Activated CD4-positive, CD25-positive, alpha-beta regulatory T cell treated with anti-CD3 and anti-CD28 coated beads, Interleukin-2, amount 50 U/mL, for 72 hours (primary cell): ENCODE measurements around the gene PHF12.

ENCODE experiments used
- DNase-seq: peaks from one replicate; pipeline ENCODE4 v3.0.0; 2021

PHF12 gene

GRCh38 chr17:28899212-28899815, 52.0 kb downstream of the PHF12 start:
- DNase-seq, result no peak

GRCh38 chr17:28898527-28898955, 52.8 kb downstream of the PHF12 start:
- no peak for DNase-seq

- DNase-seq, result no peak
Measured at GRCh38 chr17:28897769-28898526, 53.4 kb downstream of the PHF12 start.

- DNase-seq, result peak; percentile 65
Measured at GRCh38 chr17:28896884-28897768, 54.2 kb downstream of the PHF12 start, which contains the start of gene FLOT2. Gene FLOT2 (minus strand): TSS chr17:28897733. CDS start chr17:28897574, 159 bp downstream.

GRCh38 chr17:28896491-28896883, 54.8 kb downstream of the PHF12 start:
- no peak for DNase-seq

GRCh38 chr17:28895794-28896447, 55.4 kb downstream of the PHF12 start:
- no peak for DNase-seq

DNA sequence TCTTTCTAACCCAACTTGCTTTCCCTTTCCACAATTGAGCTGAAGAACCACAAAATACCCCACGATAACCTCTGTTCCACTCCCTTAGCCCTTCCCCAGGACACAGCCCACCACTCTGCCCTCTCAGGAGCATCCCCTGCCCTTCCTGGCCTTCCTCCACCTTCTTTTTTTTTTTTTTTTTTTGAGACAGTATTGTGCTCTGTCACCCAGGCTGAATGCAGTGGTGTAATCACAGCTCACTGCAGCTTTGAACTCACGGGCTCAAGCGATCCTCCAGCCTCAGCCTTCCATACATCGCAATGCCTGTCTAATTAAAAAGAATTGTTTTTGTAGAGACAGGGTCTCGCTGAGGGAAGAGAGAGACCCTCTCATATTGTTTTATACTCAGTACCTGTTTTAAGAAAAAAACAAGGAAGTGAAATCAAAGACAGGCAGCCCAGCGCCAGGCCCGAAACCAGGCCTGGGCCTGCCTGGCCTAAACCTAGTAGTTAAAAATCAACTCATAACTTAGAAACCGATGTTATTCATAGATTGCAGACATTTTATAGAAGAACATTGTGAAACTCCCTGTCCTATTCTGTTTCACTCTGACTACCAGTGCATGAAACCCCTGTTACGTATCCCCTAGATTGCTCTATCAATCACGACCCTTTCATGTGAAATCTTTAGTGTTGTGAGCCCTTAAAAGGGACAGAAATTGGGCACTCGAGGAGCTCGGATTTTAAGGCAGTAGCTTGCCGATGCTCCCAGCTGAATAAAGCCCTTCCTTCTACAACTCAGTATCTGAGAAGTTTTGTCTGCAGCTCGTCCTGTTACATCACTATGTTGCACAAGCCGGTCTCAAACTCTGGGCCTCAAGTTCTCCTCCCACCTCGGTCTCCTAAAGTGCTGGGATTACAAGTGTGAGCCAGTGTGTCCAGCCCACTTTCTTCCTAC, 57.8 kb downstream of the PHF12 start:
- DNase-seq, result peak; percentile 44

- no peak for DNase-seq
Measured at GRCh38 chr17:28892024-28892423, 59.3 kb downstream of the PHF12 start.

DNA sequence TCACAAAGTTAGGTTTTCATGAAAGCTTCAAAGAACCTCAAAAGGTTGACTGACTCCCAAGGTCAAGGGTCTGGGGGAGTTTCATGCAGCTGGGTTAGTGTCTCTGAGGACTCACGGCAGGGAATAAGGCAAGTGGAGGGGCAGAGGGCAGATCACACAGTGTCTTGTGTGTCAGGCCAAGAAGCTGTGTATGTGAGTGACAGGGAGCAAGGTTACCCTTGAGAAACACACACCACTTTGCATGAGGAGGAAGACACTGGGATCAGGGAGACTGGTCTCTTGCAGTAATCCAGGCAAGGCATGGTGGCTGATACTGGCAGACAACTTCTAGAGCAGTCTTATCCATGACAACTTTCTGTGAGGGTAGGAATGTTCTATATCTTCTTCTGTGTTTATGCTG, 60.1 kb downstream of the PHF12 start:
- DNase-seq, result no peak

- DNase-seq, result no peak
Measured at GRCh38 chr17:28889996-28890395, 61.3 kb downstream of the PHF12 start.

DNA sequence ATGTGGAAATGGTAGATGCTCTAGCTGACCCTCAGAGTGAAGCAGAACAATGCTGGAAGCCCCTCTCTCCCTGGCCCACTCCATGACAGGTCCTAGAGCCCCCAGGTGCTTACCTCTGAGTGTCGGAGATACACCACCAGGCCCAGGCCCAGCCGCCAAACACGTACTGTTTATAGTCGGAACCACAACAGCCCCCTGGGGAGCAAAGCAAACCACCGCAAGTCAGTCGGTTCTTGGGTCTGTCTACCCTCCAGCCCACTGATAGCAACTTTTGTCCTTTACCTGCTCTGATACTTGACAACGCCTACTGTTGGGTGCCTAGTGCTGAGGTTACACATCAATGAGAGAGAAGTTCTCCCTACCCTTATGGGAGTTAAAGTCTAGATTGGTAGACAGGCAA, 62.5 kb downstream of the PHF12 start:
- DNase-seq, result no peak

DNA sequence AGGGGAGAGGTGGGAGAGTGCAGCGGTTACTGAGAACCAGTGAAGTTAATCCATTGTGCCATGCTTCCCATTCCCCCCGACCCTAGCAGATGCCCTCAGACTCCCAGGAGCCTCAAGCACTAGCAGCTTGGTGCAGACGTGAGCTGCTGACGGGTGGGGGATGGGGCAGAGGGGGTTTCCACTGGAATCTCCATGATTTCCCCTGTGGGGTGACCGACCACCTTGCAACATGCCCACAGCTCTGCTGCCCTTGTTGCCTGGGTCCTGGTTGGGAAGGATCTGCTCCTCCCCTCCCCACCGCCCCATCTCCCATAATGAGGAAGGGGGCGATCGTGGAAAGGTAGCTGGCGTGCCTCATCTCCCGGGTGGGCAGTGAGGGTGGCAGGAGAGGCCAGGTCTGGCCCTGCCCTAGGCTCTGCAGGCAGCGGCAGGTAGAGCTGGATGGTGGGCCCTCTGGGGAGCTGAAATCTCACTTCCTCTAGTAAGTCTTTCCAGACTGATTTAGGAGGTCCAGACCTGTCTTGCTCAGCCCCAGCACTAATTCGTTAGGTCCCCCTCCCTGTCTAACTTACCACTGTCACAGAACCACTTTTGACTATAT, 63.3 kb downstream of the PHF12 start:
- no peak for DNase-seq

DNA sequence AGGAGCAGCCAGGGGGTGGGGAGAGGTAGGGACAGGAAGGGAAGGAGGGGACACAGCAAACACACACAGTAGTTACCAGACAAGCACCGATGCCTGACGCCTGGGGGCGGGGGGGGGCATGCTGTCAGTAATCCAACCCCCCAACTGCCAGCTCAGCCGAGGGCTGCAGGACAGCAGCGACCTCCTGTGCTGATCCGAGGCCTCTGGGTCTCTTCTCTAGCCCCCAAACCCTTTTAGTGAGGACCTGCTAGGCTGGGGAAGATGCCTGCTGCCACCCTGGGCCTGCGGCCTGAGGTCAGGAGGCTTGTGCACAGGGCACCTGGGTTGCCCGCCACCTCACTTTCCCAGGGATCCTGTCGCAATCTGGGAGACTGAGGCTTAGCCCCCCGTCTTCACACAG, 65.4 kb downstream of the PHF12 start:
- DNase-seq, result no peak

GRCh38 chr17:28885363-28885762, 66.0 kb downstream of the PHF12 start:
- no peak for DNase-seq

- no peak for DNase-seq
Measured at GRCh38 chr17:28883967-28884702, 67.2 kb downstream of the PHF12 start.

GRCh38 chr17:28882154-28882895, 69.0 kb downstream of the PHF12 start:
- DNase-seq, result no peak

DNA sequence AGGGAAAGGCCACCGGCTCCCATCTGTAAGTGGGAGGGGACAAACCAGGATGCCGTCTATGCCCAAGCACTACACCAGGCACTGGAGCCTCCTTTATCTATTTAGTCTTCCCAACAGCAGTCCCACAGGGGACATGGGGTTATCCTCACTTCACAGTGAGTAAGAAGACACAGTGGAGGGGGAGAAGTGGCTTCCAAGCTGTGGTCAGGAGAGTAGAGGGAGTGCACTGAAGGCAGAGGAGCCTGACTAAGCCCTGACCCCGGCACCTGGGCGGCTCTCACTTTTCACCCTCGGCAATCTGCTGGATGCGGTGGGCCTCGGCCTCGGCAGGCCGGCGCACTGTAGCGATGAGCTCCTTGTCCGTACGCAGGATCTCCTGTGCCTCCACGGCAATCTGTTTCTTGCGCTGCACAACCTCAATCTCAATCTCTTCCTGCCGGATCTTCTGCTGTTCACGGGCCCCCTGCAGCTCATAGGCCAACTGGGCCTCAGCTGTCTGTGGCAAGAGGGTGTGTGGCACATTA, 69.7 kb downstream of the PHF12 start:
- DNase-seq, result no peak

GRCh38 chr17:28880572-28880945, 70.8 kb downstream of the PHF12 start:
- DNase-seq, result no peak

GRCh38 chr17:28879886-28880571, 71.3 kb downstream of the PHF12 start:
- no peak for DNase-seq
